Caco-2 (cell line): ENCODE measurements around the gene SH3BGRL2. TPM values are rescaled to one million over a fixed set of nuclear protein-coding genes. Genes with fewer than 3 reads are reported as not detected.

Source experiments
- BruUV-seq: library from RNA; stranded (reverse); fragments of 400-500 nt; replicated peaks from 2 replicates; lab custom pipeline; 2021; lab: Mats Ljungman, UMichigan
- CTCF ChIA-PET: fragments of 300-600 bp; sonication (Branson Sonifier 250); formaldehyde crosslinking; loops from one replicate; lab custom pipeline; 2022; ENCODE audit warnings: antibody characterized with exemption; lab: Charles Lee
- POLR2A ChIA-PET: fragments of 300-600 bp; sonication (Branson Sonifier 250); formaldehyde crosslinking; loops from one replicate; lab custom pipeline; 2022; ENCODE audit warnings: antibody characterized with exemption; lab: Charles Lee
- DNase-seq, 2 experiments: peaks; one replicate each; pipeline versions ENCODE4 v3.0.0 to v3.0.0-alpha.2; 2020 to 2022
- H3K27me3 ChIP-seq: replicated peaks from 2 replicates; pipeline ENCODE4 v1.6.0; 2011; ENCODE audit warnings: low read length; ENCODE audit not compliant: control insufficient read depth, insufficient read depth
- H3K36me3 ChIP-seq: 2 replicates; pipeline ENCODE4 v1.5.1; 2011; ENCODE audit warnings: low read length; ENCODE audit not compliant: control insufficient read depth, insufficient read depth
- H3K4me1 ChIP-seq: fragments of 250-450 bp; sonication (Bioruptor Pico); 2 replicates; pipeline ENCODE4 v1.5.1; 2020; ENCODE audit warnings: mild to moderate bottlenecking
- H3K4me3 ChIP-seq: 2 replicates; pipeline ENCODE4 v1.5.1; 2011; ENCODE audit warnings: low read depth, mild to moderate bottlenecking, control low read depth, low read length
- H3K9me3 ChIP-seq: fragments of 250-450 bp; sonication (Bioruptor Pico); 2 replicates; pipeline ENCODE4 v1.5.1; 2020; ENCODE audit warnings: mild to moderate bottlenecking, moderate library complexity
- H3K27ac Mint-ChIP-seq: one replicate; pipeline ENCODE4 v1.8.0; 2022; ENCODE audit warnings: mixed read lengths; ENCODE audit not compliant: unreplicated experiment
- H3K27me3 Mint-ChIP-seq: one replicate; pipeline ENCODE4 v1.8.0; 2022; ENCODE audit warnings: mixed read lengths; ENCODE audit not compliant: insufficient read depth, unreplicated experiment
- H3K36me3 Mint-ChIP-seq: one replicate; pipeline ENCODE4 v1.8.0; 2022; ENCODE audit warnings: mild to moderate bottlenecking, mixed read lengths; ENCODE audit not compliant: insufficient read depth, unreplicated experiment
- H3K4me1 Mint-ChIP-seq: one replicate; pipeline ENCODE4 v1.8.0; 2022; ENCODE audit warnings: low read depth, mixed read lengths; ENCODE audit not compliant: unreplicated experiment
- H3K4me3 Mint-ChIP-seq: one replicate; pipeline ENCODE4 v1.8.0; 2022; ENCODE audit warnings: mild to moderate bottlenecking, moderate library complexity, mixed read lengths; ENCODE audit not compliant: unreplicated experiment
- H3K9me3 Mint-ChIP-seq: one replicate; pipeline ENCODE4 v1.8.0; 2022; ENCODE audit warnings: mixed read lengths; ENCODE audit not compliant: unreplicated experiment
- intact Hi-C: fragments of 100-400 bp; cut with micrococcal nuclease; formaldehyde crosslinking; loops from one replicate; pipeline ENCODE4 v1.10.0; 2022; ENCODE audit not compliant: unreplicated experiment
- total RNA-seq: library from RNA; stranded (reverse); gene quantifications from 2 replicates; pipeline ENCODE4 v1.2.3, GENCODE V29; 2022
- TF ChIP-seq, protein P1 (sequence below), 2 experiments: fragments of 200-600 bp in 1 of 2; IDR thresholded peaks; 1 replicate in 1 of 2; 2 replicates in 1 of 2; pipeline versions ENCODE4 v1.5.1 to v1.8.0; 2011 to 2022; ENCODE audit warnings: antibody characterized with exemption in 1 of 2, control low read depth in 1 of 2, inconsistent platforms in 1 of 2, low read depth in 1 of 2, low read length in 1 of 2, mild to moderate bottlenecking in 1 of 2, moderate library complexity in 1 of 2; ENCODE audit not compliant: insufficient read depth in 1 of 2, severe bottlenecking in 1 of 2, unreplicated experiment in 1 of 2

SH3BGRL2 gene
- total RNA-seq, 1 experiment from 2014 or later, result 102 TPM

DNA sequence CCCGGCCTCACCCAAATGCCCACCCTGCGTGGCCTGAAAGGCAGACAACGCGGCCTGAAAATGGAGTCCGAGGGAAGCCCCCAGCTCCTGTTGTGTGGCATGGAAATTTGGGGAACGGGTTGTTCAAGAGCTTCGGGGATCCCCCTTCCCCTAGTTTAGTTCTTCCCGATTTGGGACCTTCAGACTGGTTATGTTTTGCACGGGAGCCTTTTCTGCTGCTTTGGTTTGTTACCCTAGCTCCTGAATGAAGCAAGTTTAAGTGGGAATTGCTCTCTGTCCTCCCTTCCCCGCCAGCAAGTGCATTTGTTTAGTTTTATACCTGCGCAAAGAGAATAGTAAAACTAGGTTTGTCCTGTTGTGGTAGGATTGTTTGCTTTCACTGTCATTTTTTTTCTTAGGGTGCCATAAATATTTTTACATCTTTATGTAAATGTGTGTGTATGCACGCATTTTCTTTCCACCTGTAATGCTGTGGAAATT lies 604 bp downstream of the SH3BGRL2 start:
- no peaks in the 10 kb centered on the region for H3K27me3 Mint-ChIP-seq
- intact Hi-C loops, result loop anchor here (1.0 to 2.0 kb wide), 3 partner anchors 41 to 81 kb away; no protein-coding TSS in a partner anchor
- H3K36me3 Mint-ChIP-seq, result peaks cover 25% of the 10 kb centered on the region
- POLR2A ChIA-PET, result interaction anchor here (0.7 to 1.9 kb wide), 9 partner anchors 9 to 1630 kb away, joined by 3 to 15 read pairs (median 7); partner anchors contain the start of gene LCA5
- DNase-seq, result no peak
- peak overlapping the region; percentile 95 for H3K4me3 Mint-ChIP-seq
- TF ChIP-seq, protein P1, sequence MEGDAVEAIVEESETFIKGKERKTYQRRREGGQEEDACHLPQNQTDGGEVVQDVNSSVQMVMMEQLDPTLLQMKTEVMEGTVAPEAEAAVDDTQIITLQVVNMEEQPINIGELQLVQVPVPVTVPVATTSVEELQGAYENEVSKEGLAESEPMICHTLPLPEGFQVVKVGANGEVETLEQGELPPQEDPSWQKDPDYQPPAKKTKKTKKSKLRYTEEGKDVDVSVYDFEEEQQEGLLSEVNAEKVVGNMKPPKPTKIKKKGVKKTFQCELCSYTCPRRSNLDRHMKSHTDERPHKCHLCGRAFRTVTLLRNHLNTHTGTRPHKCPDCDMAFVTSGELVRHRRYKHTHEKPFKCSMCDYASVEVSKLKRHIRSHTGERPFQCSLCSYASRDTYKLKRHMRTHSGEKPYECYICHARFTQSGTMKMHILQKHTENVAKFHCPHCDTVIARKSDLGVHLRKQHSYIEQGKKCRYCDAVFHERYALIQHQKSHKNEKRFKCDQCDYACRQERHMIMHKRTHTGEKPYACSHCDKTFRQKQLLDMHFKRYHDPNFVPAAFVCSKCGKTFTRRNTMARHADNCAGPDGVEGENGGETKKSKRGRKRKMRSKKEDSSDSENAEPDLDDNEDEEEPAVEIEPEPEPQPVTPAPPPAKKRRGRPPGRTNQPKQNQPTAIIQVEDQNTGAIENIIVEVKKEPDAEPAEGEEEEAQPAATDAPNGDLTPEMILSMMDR (IDR thresholded peaks at IDR 0.05; ENCODE audit: insufficient read depth in 1 of 2, low read depth in 1 of 2, low read length in 1 of 2, severe bottlenecking in 1 of 2, unreplicated experiment in 1 of 2), result no peak
- H3K4me1 Mint-ChIP-seq, result peaks cover 33% of the 10 kb centered on the region
- CTCF ChIA-PET, result interaction anchor here (1.0 kb wide), 1 partner anchor 11 kb away, joined by 4 read pairs; no protein-coding TSS in a partner anchor
- Histone ChIP-seq H3K9me3 (no peaks in the 10 kb centered on the region), H3K27me3 (no peaks in the 10 kb centered on the region), H3K4me1 (peaks cover 32% of the 10 kb centered on the region), H3K36me3 (no peaks in the 10 kb centered on the region; the same call in 1 of the 2 replicates), H3K4me3 (peak overlapping the region; percentile 90)
- H3K9me3 Mint-ChIP-seq, result no peaks in the 10 kb centered on the region
- BruUV-seq, result TSS peak; percentile 37
- peak overlapping the region; percentile 94 for H3K27ac Mint-ChIP-seq

DNA sequence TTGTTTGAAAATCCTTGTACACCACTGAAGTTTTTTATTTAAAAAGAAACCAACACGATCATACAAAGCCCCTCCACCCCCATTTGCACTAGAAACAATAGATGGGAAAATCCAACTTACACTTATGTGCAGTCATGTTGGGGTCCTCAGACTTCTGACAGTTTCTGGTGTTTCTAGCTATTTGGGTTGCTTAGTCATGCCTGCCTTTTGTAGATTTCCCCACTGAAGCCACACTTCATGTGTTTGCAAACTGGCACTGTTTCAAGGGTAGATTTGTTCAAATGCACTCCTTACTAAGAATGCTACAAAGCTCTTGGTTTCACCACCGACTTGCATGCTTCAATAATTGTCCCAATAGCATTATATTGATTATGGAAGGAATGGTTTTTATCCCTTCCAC lies 1.5 kb downstream of the SH3BGRL2 start:
- DNase-seq, result no peak
- H3K4me3 ChIP-seq, result peak overlapping the region; percentile 90
- intact Hi-C loops, result no loop called here

DNA sequence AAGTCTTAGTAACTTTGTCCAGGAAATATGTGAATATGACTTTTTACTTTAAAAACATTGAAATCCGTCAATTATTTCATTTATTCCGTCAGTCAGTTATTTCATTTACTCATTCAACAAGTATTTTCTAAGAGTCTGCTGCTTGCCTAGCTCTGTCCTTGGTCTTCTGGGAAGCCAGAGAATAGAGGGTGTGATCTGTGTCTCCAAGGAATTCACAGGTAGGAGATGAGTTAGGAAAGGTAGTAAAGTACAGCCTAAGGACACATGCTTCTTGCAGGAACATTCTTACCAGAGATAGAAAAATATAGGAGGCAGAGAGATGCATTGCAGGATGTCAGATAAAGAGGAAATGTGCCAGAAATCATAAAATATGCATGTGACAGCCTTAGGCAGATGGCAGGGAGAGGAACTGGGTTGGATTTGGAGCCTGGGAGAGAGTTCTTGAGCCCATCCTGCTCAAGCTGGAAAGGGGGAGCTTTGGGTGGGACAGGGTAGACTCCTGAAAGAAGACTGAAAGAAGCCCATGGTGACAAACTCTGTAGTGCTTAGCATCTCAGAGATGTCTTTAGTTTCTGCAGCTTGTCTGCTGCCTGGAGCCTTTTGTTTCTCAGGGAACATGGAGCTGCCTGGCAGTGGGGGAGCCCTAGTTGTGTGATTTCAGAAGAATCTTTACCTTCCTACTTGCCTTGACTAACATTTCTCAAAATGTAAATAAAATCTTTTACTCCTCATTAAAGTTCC lies 3.5 kb downstream of the SH3BGRL2 start:
- H3K27ac Mint-ChIP-seq, result no peak overlapping the region
- ChIA-PET POLR2A (no interaction called here), CTCF (no interaction called here)
- intact Hi-C loops, result no loop called here
- peaks cover 30% of the 10 kb centered on the region for H3K36me3 Mint-ChIP-seq
- Histone ChIP-seq H3K4me3 (no peak overlapping the region), H3K4me1 (peaks cover 19% of the 10 kb centered on the region), H3K27me3 (no peaks in the 10 kb centered on the region), H3K36me3 (no peaks in the 10 kb centered on the region), H3K9me3 (no peaks in the 10 kb centered on the region)
- BruUV-seq, result no TSS peak
- no peaks in the 10 kb centered on the region for H3K27me3 Mint-ChIP-seq
- no peak for DNase-seq
- TF ChIP-seq, protein P1 (IDR thresholded peaks at IDR 0.05; ENCODE audit: insufficient read depth in 1 of 2, low read depth in 1 of 2, low read length in 1 of 2, severe bottlenecking in 1 of 2, unreplicated experiment in 1 of 2), result no peak
- H3K9me3 Mint-ChIP-seq, result no peaks in the 10 kb centered on the region
- no peak overlapping the region for H3K4me3 Mint-ChIP-seq
- H3K4me1 Mint-ChIP-seq, result peaks cover 17% of the 10 kb centered on the region

More for the DNA sequence above, 1.5 kb downstream of the SH3BGRL2 start:
- Mint-ChIP-seq H3K36me3 (peaks cover 25% of the 10 kb centered on the region), H3K9me3 (no peaks in the 10 kb centered on the region), H3K27me3 (no peaks in the 10 kb centered on the region), H3K4me3 (peak overlapping the region; percentile 95), H3K27ac (no peak overlapping the region), H3K4me1 (peaks cover 33% of the 10 kb centered on the region)
- ChIA-PET POLR2A (interaction anchor here (0.6 kb wide), 1 partner anchor 87 kb away, joined by 8 read pairs; no protein-coding TSS in a partner anchor), CTCF (no interaction called here)
- Histone ChIP-seq H3K36me3 (no peaks in the 10 kb centered on the region; the same call in 1 of the 2 replicates), H3K4me1 (peaks cover 32% of the 10 kb centered on the region), H3K27me3 (no peaks in the 10 kb centered on the region), H3K9me3 (no peaks in the 10 kb centered on the region)
- BruUV-seq, result no TSS peak
- TF ChIP-seq, protein P1 (IDR thresholded peaks at IDR 0.05; ENCODE audit: insufficient read depth in 1 of 2, low read depth in 1 of 2, low read length in 1 of 2, severe bottlenecking in 1 of 2, unreplicated experiment in 1 of 2), result no peak
